Measurements from ENCODE around the gene ZNF566. TPM values are rescaled to one million over a fixed set of nuclear protein-coding genes. Genes with fewer than 3 reads are reported as not detected.
"Not testable (repeated sequence)": the region's sequence is repeated elsewhere in the genome, so short reads cannot be mapped to it uniquely, and the experiment has no call there.

ZNF566 gene
- 14.1 and 15.8 TPM in 2 replicates for total RNA-seq (2014; rRNA removed; shearing (Covaris generic))

DNA sequence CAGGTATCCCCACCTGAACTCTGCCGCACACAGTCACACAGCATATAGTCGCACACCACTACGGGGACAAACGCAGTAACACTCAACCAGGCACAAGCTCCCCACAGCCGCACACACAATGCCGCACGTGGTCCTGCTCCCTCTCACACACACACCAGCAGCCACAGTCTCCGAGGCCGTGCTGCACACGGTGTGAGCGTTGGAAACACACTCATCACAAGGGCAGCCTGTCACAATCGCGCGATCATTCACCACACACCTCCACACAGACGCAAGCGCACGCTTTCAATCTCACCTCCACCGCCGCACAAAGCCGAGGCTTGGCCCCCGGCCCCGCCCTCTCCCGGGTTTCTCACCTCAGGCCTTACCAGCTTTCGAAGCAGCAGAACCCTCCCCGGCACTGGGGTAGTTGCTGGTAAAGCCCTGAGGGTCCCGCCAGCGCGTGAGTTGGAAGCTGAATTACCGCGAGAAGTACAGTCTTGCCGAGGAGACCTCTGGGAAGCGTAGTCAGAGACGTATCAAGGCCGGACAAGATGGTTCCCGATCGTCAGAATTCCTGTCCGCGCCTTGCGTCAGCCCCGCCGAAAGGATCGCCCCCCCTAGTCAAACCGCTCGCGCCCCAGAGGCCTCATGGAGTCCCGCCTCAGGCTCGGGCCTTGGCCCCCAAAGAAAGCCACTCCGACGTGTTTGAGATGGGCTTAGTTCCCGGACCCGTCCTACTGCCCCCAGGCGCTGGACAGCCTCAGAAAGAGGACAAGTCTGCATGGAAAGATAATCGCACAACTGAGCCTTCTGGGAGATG lies at the start of gene ZNF566:
Gene ZNF566, minus strand, starts transcription at position 444 of the 802 bp plus-strand sequence. CDS start 13,004 bp downstream, outside the sequence.
- peak; percentile 98 for DNase-seq (ENCODE audit: low spot score)
- in situ Hi-C loops (cut with HindIII; ENCODE audit: low sequenced_read_pairs), result no loop called here

DNA sequence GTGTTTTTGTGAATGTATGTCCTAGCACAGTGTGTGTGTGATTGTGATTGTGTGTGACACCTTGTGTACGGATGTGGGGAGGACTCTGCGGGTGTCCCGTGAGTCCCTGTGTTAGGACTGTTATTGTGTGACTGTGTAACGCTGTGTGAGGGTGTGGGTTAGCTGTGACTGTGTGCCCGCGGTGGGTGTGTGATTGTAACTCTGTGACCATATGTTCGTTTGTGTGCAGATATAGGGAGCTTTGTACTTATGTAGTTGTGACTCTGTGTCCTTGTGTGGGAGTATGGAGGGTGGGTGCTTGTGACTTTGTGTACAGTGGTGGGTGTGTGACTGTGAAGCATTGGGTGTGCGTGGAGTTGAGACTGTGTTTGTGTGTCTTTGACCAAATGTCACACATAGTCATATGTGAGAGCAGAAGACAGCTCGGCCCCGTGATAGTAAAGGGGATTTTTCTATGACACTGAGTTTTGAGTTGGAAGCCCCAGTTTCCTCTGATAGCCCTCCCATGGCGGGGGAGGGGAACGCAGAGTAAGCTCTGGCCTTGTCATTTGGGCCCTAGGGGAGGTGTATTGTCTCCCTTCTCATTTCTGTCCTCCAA lies 39.7 kb upstream of the ZNF566 start:
- no peak for DNase-seq (ENCODE audit: low spot score)
- in situ Hi-C loops (cut with HindIII; ENCODE audit: low sequenced_read_pairs), result no loop called here

DNA sequence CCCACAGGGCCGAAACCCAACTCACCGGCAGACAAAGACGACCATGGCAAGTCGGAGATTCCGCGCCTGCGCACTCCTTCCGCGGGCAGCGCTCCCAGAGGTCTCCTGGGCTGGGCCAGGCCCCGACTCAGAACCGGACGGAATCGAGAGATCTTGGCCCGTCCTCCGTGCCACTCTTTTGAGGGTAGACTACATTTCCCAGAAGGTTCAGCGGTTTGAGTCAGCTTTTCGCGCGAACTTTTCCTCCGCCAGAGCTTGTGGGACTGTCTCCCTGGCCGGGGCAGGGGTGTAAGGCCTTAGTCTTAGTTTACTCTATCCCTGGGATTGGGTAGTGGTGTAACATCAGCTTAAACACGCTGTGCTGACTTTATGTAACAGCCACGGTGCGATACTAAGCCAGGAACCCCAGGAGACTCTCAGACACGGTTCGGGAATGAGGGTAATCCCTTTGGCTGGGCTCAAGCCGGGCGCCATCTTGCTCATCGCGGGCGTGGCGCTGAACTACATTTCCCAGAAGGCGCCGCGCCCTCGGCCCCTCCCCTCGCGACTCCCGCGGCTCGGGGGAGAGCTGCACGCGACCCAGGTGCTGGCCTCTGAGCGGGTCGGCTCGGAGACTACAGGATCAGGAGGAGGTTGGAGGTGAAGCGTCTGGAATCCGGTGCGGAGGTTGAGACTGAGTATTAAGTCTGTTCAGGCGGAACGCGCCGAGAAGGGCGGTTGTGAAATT lies 39.0 kb upstream of the ZNF566 start, which contains the start of gene ZNF260:
Gene ZNF260, minus strand, starts transcription at position 78 of the 727 bp plus-strand sequence. CDS start 13,033 bp downstream, outside the sequence.
- in situ Hi-C loops (cut with HindIII; ENCODE audit: low sequenced_read_pairs), result no loop called here
- peak; percentile 99 for DNase-seq (ENCODE audit: low spot score)

DNA sequence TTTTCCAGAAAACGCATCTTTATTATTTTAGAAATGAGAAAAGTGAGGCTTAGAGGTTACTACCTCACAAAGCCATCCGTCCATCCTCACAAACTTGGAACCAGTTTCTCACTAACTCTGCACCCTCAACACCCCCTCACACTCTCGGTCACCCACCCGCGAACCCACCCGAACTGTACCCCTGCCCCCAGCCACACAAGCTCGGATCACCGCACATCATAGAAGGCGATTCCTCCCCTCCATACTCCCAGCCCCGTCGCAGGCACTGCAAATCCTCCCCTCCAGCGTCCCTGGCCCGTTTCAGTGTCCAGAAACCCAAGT lies 38.5 kb upstream of the ZNF566 start:
- in situ Hi-C loops (cut with HindIII; ENCODE audit: low sequenced_read_pairs), result no loop called here
- DNase-seq (ENCODE audit: low spot score), result no peak

DNA sequence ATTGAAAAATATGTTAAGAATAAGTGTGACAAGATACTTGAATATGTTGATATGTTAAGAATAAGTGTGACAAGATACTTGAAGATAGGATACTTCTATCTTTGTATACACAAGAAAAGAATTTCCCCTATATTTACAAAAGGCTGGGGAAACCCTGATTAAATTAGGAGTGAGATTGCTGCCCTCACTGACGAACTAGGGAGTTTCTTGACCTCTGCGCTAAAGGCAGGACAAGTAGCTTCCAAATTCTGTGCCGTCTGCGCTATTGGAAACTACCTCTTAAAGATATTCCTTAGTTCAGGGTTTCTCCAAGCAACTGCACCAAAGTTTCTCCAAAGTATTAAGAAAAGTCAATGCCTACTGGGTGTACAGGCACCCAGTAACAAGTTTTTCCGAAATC lies 38.0 kb upstream of the ZNF566 start:
- in situ Hi-C loops (cut with HindIII; ENCODE audit: low sequenced_read_pairs), result no loop called here
- DNase-seq (ENCODE audit: low spot score), result peak; percentile 4

DNA sequence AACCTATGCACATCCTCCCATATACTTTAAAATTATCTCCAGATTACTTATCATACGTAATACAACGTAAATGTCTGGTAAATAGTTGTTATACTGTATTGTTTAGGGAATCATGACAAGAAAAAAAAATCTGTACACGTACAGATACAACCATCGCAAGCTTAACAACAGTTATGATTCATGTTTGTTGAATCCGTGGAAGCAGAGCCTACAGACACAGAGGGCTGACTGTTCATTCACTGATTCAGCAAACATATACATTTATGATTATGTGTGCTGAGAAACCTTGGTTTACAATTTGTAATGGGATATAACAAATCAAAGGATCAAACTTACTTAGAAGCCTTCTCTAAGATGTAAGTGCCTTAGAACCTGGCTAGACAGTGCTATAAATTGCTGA lies 37.2 kb upstream of the ZNF566 start:
- DNase-seq (ENCODE audit: low spot score), result no peak
- in situ Hi-C loops (cut with HindIII; ENCODE audit: low sequenced_read_pairs), result no loop called here

DNA sequence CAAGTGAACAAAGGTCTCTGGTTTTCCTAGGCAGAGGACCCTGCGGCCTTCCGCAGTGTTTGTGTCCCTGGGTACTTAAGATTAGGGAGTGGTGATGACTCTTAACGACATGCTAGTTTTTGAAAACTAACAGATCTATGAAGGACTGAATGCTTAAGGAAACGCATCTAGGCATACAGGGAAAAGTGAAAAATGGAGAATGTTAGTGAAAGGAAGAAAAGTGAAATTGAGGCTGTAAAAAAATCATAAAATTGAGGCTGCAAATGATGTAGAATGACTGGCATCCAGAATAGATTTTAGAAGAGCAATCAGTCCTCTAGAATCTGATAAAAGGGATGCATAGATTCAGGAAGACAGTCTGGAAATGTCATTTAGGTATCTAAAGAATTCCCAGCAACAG lies 35.3 kb upstream of the ZNF566 start:
- in situ Hi-C loops (cut with HindIII; ENCODE audit: low sequenced_read_pairs), result no loop called here
- DNase-seq (ENCODE audit: low spot score), result no peak

DNA sequence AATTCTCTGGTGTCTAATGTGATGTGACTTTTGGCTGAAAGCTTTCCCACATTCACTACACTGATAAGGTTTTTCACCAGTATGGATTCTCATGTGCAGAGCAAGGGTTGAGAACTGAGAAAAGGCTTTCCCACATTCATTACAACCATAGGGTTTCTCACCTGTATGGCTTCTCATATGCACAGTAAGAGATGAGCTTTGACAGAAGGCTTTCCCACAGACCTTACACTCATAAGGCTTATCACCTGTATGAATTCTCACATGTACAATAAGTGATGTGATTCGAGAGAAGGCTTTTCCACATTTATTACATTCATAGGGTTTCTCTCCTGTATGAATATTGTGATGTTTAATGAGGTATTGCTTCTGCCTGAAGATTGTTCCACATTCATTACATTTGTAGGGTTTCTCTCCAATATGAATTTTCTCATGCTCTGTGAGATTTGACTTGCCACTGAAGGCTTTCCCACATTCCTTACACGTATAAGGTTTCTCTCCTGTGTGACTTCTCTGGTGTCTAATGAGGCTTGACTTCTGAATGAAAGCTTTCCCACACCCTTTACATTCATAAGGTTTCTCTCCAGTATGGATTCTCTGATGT lies 24.8 kb upstream of the ZNF566 start:
- in situ Hi-C loops (cut with HindIII; ENCODE audit: low sequenced_read_pairs), result no loop called here
- no peak for DNase-seq (ENCODE audit: low spot score)

DNA sequence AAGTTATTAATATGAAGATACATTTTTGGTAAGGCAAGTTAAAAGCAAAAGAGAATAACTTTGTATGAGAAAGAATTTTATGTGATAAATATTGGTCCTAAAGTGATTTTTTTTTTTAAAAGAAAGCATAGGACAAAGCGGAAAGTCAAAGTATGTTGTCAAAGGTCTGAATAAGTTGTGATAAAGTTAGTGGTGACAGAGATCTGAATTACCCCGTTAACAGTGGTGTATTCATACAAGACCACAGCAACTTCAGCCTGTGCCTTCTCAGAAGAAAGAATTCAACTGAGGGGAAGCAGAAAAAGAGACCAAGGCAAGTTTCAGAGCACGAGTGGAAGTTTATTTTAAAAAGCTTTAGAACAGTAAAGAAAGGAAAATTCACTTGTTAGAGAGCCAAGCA lies 19.0 kb upstream of the ZNF566 start:
- DNase-seq (ENCODE audit: low spot score), result no peak
- in situ Hi-C loops (cut with HindIII; ENCODE audit: low sequenced_read_pairs), result no loop called here

DNA sequence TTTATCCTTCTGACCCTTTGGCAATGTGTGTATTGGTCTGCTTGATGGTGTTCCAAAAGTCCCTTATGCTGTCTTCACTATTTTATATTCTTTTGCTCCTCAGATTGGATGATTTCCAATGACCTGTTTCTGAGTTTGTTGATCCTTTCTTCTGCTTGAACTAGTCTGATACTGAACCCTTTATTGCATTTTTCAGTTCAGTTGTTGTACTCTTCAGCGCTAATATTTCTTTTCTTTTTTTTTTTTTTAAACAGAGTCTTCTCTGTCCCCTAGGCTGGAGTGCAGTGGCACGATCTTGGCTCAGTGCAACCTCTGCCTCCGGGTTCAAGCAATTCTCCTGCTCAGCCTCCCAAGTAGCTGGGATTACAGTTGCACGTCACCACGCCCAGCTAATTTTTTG lies 12.6 kb upstream of the ZNF566 start:
- in situ Hi-C loops (cut with HindIII; ENCODE audit: low sequenced_read_pairs), result no loop called here

DNA sequence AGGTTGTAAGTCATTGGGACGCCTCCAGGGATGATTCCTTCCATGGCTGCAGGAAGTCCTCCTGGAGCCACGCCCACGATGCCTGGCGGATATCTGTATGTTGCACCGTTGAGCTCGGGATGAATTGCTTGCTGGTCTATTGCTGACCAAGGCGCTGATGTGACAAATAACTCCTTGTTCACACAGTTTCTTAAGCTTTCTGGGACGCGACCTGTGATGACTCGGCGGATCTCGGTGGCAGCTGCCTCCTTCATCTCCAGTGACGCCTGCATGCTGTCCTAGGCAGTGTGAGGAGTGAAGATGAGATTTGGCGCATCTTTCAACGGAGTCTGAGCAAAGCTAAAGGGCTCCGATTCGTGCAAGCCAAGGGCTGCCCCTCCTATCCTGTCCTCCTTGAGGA lies 7.6 kb upstream of the ZNF566 start:
- DNase-seq (ENCODE audit: low spot score), result no peak
- in situ Hi-C loops (cut with HindIII; ENCODE audit: low sequenced_read_pairs), result no loop called here

More for the DNA sequence above, 12.6 kb upstream of the ZNF566 start:
- no peak for DNase-seq (ENCODE audit: low spot score)

DNA sequence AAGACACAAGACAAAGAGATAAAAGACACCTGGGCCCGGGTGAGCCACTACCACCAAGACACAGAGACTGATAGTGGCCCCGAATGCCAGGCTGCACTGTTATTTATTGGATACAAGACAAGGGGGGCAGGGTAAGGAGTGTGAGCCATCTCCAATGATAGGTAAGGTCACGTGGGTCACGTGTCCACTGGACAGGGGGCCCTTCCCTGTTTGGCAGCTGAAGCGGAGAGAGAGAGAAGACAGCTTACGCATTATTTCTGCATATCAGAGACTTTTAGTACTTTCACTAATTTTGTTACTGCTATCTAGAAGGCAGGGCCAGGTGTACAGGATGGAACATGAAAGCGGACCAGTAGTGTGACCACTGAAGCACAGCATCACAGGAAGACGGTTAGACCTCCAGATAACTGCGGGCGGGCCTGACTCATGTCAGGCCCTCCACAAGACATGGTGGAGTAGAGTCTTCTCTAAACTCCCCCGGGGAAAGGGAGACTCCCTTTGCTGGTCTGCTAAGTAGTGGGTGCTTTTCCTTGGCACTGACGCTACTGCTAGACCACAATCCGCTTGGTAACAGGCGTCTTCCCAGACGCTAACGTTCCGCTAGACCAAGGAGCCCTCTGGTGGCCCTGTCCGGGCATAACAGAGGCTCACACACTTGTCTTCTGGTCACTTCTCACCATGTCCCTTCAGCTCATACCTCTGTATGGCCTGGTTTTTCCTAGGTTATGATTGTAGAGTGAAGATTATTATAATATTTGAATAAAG lies 3.5 kb upstream of the ZNF566 start:
- in situ Hi-C loops (cut with HindIII; ENCODE audit: low sequenced_read_pairs), result not testable (repeated sequence)
- peak; percentile 68 for DNase-seq (ENCODE audit: low spot score)

DNA sequence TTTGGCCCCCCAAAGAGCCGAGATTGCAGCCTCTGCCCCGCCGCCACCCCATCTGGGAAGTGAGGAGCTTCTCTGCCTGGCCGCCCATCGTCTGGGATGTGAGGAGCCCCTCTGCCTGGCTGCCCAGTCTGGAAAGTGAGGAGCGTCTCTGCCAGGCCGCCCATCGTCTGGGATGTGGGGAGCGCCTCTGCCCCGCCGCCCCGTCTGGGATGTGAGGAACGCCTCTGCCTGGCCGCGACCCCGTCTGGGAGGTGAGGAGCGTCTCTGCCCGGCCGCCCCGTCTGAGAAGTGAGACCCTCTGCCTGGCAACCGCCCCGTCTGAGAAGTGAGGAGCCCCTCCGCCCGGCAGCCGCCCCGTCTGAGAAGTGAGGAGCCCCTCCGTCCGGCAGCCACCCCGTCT lies 1.5 kb upstream of the ZNF566 start:
- DNase-seq (ENCODE audit: low spot score); in situ Hi-C loops (cut with HindIII; ENCODE audit: low sequenced_read_pairs): not testable (repeated sequence)

DNA sequence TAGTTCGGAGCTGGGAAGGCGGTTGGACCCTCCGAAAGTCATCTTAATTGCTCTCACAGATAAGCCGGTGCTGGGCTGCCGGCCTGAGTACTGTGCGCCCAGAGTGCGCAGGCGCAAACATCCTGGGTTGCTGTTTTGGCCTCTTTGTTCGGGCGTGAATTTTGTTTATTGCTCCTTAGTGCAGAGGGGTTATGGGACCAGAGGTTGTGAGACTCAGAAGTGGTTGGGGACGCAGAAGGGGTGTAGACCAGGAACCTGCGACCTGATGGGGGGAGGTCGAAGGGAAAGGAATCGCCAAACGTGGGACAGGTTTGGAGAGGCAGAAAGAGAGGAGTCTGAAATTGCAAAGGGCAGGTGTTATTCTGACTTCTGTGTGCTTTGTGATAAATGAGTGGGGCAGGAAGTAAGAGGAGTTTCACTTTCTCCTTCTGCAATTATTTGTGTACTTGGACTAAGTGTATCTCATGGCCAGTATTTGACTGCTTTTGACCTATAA lies 607 bp upstream of the ZNF566 start:
- in situ Hi-C loops (cut with HindIII; ENCODE audit: low sequenced_read_pairs), result no loop called here
- no peak for DNase-seq (ENCODE audit: low spot score)

DNA sequence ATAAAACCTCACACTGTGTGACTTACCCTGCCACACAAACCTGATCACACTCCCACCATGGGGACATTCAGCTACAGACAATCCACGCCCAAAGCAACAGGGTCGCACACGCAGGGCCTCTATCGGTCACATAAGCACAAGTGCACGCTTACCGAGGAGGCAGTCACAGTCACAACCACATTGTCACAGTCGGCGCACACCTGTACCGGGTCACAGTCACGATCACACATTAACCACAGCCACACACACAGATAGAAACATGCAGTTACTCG lies 579 bp downstream of the ZNF566 start:
- in situ Hi-C loops (cut with HindIII; ENCODE audit: low sequenced_read_pairs), result no loop called here
- peak; percentile 43 for DNase-seq (ENCODE audit: low spot score)

DNA sequence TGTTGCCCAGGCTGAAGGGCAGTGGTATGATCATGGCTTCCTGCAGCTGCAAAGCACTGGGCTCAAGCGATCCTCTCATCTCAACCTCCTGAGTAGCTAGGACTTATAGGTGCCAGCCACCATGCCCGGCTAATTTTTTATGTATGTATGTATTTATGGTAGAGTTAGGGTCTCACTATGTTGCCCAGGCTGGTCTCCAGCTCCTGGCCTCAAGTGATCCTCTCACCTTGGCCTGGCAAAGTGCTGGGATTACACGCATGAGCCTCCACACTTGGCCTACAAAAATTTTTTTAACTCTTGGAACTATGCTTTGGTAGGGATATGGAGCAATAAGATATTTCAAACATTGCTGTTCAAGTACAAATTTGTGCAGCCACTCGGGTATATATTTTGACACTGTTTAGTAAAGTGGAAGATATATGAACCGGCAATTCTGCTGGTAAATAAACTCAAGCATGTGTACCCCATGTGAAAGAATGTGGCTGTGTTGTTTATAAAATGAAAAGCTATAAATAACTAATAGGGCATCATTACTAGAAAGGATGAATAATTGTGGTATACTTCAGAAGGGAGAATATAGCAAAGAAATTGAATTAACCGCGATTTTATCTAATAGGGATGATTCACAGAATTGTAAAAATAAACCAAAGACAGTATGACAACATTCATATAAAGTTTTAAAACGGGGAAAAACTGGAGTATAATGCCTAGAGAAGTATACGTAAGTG lies 1.1 kb downstream of the ZNF566 start:
- in situ Hi-C loops (cut with HindIII; ENCODE audit: low sequenced_read_pairs), result no loop called here
- DNase-seq (ENCODE audit: low spot score), result no peak

DNA sequence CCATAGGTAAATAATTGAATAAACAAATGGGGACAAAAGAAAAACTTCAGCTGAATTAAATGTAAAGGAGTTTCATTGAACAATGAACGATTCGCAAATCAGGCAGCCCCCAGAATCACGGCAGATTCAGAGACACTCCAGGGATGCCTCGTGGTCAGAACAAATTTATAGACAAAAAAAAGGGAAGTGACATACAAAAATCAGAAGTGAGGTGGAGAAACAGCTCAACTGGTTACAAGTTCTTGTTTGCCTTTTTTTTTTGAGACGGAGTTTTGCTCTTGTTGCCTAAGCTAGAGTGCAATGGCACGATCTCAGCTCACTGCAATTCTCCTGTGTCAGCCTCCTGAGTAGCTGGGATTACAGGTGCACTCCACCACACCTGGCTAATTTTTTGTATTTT lies 5.7 kb downstream of the ZNF566 start:
- in situ Hi-C loops (cut with HindIII; ENCODE audit: low sequenced_read_pairs), result no loop called here
- no peak for DNase-seq (ENCODE audit: low spot score)

DNA sequence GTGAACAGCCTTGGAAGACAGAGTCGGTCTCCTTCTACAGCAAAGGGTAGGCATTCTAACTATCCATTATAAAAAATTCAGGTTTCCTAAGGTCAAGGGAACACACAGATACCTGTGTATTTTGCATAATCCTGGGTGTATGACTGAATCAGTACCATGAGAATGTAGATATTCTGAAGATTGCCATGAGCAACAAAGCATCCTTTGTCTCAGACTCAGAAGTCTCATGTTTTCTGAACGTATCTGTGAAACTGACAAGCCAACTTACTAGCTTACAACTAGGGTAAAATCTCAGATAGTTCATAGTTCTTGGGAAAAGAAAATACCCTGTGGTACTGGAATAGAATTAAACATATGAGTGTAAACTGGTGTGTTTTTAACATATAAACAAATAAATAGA lies 6.5 kb downstream of the ZNF566 start:
- DNase-seq (ENCODE audit: low spot score), result no peak
- in situ Hi-C loops (cut with HindIII; ENCODE audit: low sequenced_read_pairs), result no loop called here

DNA sequence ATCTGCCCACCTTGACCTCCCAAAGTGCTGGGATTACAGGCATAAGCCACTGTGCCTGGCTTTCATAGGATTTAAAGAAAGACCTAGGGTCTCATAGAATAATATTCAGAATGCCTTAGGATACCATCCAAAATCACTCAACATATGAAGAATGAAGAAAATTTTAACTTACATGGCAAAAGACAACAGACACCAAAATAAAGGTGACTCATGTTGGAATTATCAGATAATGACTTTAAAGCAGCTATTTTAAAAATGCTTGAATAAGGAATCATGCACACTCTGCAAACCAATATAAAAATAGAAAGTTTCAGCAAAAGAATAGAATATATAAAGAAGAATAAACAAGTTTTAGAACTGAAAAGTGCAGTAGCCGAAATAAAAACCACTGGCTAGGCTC lies 29.3 kb downstream of the ZNF566 start:
- in situ Hi-C loops (cut with HindIII; ENCODE audit: low sequenced_read_pairs), result no loop called here
- DNase-seq (ENCODE audit: low spot score), result no peak

Data from G401 (cell line).